Smooth muscle cell (in vitro differentiated cells): ENCODE results near the gene CFTR. TPM values are rescaled to one million over a fixed set of nuclear protein-coding genes. Genes with fewer than 3 reads are reported as not detected.

ENCODE experiments used
- DNase-seq: peaks from one replicate; lab custom pipeline; 2025; ENCODE audit not compliant: unreplicated experiment; lab: John Stamatoyannopoulos, UW
- H2AFZ ChIP-seq: fragments of 200-600 bp; sonication (generic); 2 replicates; pipeline ENCODE4 v1.6.0; 2016; ENCODE audit warnings: antibody characterized with exemption, low read depth, mild to moderate bottlenecking
- H3F3A ChIP-seq: fragments of 200-600 bp; sonication (generic); 2 replicates; pipeline ENCODE4 v1.6.0; 2017; ENCODE audit warnings: antibody characterized with exemption, low read depth
- H3K27ac ChIP-seq: fragments of 200-600 bp; sonication (generic); 2 replicates; pipeline ENCODE4 v1.5.1; 2016; ENCODE audit warnings: low read depth, mild to moderate bottlenecking
- H3K27me3 ChIP-seq: fragments of 200-600 bp; sonication (generic); 2 replicates; pipeline ENCODE4 v1.6.1; 2016; ENCODE audit warnings: low read depth, mild to moderate bottlenecking
- H3K36me3 ChIP-seq: fragments of 200-600 bp; sonication (generic); 2 replicates; pipeline ENCODE4 v1.5.1; 2016; ENCODE audit warnings: low read depth
- H3K4me1 ChIP-seq: fragments of 200-600 bp; sonication (generic); 2 replicates; pipeline ENCODE4 v1.5.1; 2016; ENCODE audit warnings: low read depth
- H3K4me2 ChIP-seq: fragments of 200-600 bp; sonication (generic); 2 replicates; pipeline ENCODE4 v1.6.0; 2016; ENCODE audit warnings: mild to moderate bottlenecking
- H3K4me3 ChIP-seq: fragments of 200-600 bp; sonication (generic); 2 replicates; pipeline ENCODE4 v1.5.1; 2016; ENCODE audit warnings: mild to moderate bottlenecking
- H3K79me2 ChIP-seq: fragments of 200-600 bp; sonication (generic); 2 replicates; pipeline ENCODE4 v1.6.0; 2016; ENCODE audit warnings: low read depth, mild to moderate bottlenecking
- H3K9ac ChIP-seq: fragments of 200-600 bp; sonication (generic); 2 replicates; pipeline ENCODE4 v1.6.0; 2016; ENCODE audit warnings: low read depth
- H3K9me3 ChIP-seq: fragments of 200-600 bp; sonication (generic); replicated peaks from 2 replicates; pipeline ENCODE4 v1.5.1; 2016; ENCODE audit warnings: low read depth
- H4K20me1 ChIP-seq: fragments of 200-600 bp; sonication (generic); 2 replicates; pipeline ENCODE4 v1.6.0; 2016; ENCODE audit warnings: low read depth
- WGBS: methylation state at CpG from one replicate; pipeline ENCODE4 v1.1.7; 2016; ENCODE audit warnings: low lambda C conversion rate; 5-methylcytosine and 5-hydroxymethylcytosine counted together
- polyA plus RNA-seq: library from polyadenylated mRNA; unstranded; fragments of >200 nt; fragmentation: Nextera tagmentation; extraction: Ambion mirVana; gene quantifications from 2 replicates; pipeline ENCODE4 v1.2.1, GENCODE V29; 2016
- total RNA-seq: library from RNA; depleted of rRNA; stranded (reverse); fragments of >200 nt; gene quantifications from 2 replicates; pipeline ENCODE4 v1.2.3, GENCODE V29; 2014
- TF ChIP-seq, protein P1 (sequence below): fragments of 200-600 bp; sonication (generic); IDR thresholded peaks from 2 replicates; pipeline ENCODE4 v1.5.1; 2017; ENCODE audit warnings: borderline replicate concordance, mild to moderate bottlenecking, antibody characterized with exemption; ENCODE audit not compliant: insufficient read depth, poor library complexity, severe bottlenecking

Gene CFTR
- total and polyA plus RNA-seq, 2 experiments from 2014 or later, result 0.53 to 1.6 TPM

DNA sequence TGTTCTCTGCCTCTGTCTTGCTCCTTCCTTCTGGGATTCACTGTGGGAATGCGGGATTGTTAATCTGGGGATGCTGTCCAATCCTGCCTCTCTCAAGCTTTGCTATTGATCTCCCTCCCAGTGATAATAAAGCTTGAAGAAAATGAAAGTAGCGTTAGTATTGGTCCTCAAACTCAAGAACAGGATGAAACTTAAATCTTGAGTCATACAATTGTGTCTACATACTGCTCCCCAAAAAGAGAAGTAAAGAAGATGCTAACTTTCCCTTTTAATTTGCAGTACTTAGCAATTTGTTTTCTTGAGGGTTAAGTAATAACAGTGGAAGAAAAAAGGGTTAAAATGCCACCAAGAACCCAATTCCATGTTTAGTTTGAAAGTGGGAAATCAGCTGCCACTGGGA lies 13.6 kb downstream of the CFTR start:
- Histone ChIP-seq H3F3A (no peaks in the 10 kb centered on the region), H3K27ac (no peak overlapping the region), H3K79me2 (no peaks in the 10 kb centered on the region), H3K36me3 (no peaks in the 10 kb centered on the region), H4K20me1 (no peaks in the 10 kb centered on the region), H3K4me1 (no peaks in the 10 kb centered on the region), H3K27me3 (no peaks in the 10 kb centered on the region), H3K4me2 (no peak overlapping the region), H2AFZ (no peak overlapping the region), H3K9me3 (no peaks in the 10 kb centered on the region), H3K4me3 (no peak overlapping the region), H3K9ac (no peak overlapping the region)
- TF ChIP-seq, protein P1, sequence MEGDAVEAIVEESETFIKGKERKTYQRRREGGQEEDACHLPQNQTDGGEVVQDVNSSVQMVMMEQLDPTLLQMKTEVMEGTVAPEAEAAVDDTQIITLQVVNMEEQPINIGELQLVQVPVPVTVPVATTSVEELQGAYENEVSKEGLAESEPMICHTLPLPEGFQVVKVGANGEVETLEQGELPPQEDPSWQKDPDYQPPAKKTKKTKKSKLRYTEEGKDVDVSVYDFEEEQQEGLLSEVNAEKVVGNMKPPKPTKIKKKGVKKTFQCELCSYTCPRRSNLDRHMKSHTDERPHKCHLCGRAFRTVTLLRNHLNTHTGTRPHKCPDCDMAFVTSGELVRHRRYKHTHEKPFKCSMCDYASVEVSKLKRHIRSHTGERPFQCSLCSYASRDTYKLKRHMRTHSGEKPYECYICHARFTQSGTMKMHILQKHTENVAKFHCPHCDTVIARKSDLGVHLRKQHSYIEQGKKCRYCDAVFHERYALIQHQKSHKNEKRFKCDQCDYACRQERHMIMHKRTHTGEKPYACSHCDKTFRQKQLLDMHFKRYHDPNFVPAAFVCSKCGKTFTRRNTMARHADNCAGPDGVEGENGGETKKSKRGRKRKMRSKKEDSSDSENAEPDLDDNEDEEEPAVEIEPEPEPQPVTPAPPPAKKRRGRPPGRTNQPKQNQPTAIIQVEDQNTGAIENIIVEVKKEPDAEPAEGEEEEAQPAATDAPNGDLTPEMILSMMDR, result no peak
- WGBS, result 85% methylated on average over 2 of the region's 2 CpGs
- DNase-seq, result no peak

DNA sequence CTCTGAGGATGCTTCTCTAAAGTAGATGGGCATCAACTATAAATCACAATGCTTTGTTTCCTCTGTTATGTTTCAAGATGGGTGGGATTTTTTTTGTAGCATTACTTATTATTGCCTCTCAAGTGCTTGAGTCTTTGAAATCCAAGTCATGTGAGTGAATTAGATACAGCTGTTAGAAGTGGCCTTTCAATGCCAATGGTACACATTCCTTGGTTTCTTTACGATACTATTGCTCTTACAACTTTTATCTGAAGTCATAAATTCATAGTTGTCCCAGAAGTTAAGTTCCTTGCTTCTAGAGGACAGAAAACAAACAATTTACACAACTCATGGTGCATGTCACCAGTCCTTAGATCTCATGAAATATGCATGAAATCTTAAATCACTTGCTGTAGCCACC lies 15.5 kb downstream of the CFTR start:
- no peak overlapping the region for H3K4me2 ChIP-seq
- H4K20me1 ChIP-seq, result no peaks in the 10 kb centered on the region

DNA sequence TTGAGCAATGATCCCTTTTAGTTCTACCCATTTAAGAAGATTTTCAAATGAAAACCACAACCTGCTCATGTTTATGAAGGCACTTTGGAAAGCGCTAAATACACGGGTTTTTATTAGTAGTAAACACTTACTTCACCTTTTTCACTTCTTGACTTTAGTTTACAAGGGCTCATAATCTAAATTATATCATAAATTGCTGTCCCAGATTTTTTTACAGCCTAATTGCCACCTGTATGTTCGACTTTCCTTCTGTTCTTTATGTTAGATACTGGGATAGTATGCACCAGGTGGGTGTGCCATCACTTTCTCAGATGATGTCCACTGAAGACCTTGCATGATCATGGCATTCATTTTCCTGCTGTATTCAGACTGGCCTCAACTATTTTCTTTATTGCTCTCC lies 22.5 kb downstream of the CFTR start:
- Histone ChIP-seq H3K27me3 (no peaks in the 10 kb centered on the region), H3K4me3 (no peak overlapping the region), H3K79me2 (no peaks in the 10 kb centered on the region), H3K36me3 (no peaks in the 10 kb centered on the region), H3K4me2 (no peak overlapping the region), H3K9me3 (no peaks in the 10 kb centered on the region), H3F3A (no peaks in the 10 kb centered on the region), H4K20me1 (no peaks in the 10 kb centered on the region), H3K4me1 (no peaks in the 10 kb centered on the region), H2AFZ (no peak overlapping the region), H3K9ac (no peak overlapping the region), H3K27ac (no peak overlapping the region)
- DNase-seq, result no peak
- TF ChIP-seq, protein P1, result no peak
- 78% methylated on average over 3 of the region's 3 CpGs for WGBS

More for the DNA sequence above, 15.5 kb downstream of the CFTR start:
- 50% methylated on average over 1 of the region's 1 CpG for WGBS
- H3K4me1 ChIP-seq, result no peaks in the 10 kb centered on the region
- H3K9ac ChIP-seq, result no peak overlapping the region
- H3K79me2 ChIP-seq, result no peaks in the 10 kb centered on the region
- no peaks in the 10 kb centered on the region for H3K9me3 ChIP-seq
- no peaks in the 10 kb centered on the region for H3F3A ChIP-seq
- H3K4me3 ChIP-seq, result no peak overlapping the region
- TF ChIP-seq, protein P1, result no peak
- H3K27ac ChIP-seq, result no peak overlapping the region
- H2AFZ ChIP-seq, result no peak overlapping the region
- H3K36me3 ChIP-seq, result no peaks in the 10 kb centered on the region
- DNase-seq, result no peak
- no peaks in the 10 kb centered on the region for H3K27me3 ChIP-seq

DNA sequence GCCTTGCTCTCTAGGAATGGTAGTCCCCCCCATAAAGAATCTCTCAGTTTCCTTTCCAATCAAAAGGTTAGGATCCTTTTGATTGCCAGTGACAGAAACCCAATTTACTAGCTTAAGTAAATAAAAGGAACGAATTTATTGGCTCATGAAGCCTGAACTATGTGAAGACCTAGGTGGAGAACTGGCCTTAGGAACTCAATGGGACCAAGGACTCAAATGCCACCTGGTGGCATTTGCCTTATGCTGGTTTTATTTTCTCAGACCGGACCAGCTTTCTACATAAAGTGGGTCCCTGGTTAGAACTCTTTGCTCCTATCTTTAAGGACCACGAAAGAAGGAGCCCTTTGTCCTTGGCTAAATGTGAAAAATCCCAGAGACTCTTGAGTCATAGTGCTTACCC lies 25.4 kb downstream of the CFTR start:
- TF ChIP-seq, protein P1, result no peak
- no peaks in the 10 kb centered on the region for H4K20me1 ChIP-seq
- H3F3A ChIP-seq, result no peaks in the 10 kb centered on the region
- H3K4me2 ChIP-seq, result no peak overlapping the region
- WGBS, result 67% methylated on average over 3 of the region's 3 CpGs
- H3K4me1 ChIP-seq, result no peaks in the 10 kb centered on the region
- H3K9ac ChIP-seq, result no peak overlapping the region
- H3K27me3 ChIP-seq, result no peaks in the 10 kb centered on the region
- H3K27ac ChIP-seq, result no peak overlapping the region
- no peak for DNase-seq
- no peak overlapping the region for H2AFZ ChIP-seq
- no peaks in the 10 kb centered on the region for H3K36me3 ChIP-seq
- H3K79me2 ChIP-seq, result no peaks in the 10 kb centered on the region
- no peaks in the 10 kb centered on the region for H3K9me3 ChIP-seq
- no peak overlapping the region for H3K4me3 ChIP-seq
